Measurements from ENCODE around the gene SGMS1.
"Not testable (repeated sequence)": the region's sequence is repeated elsewhere in the genome, so short reads cannot be mapped to it uniquely, and the experiment has no call there.

DNA sequence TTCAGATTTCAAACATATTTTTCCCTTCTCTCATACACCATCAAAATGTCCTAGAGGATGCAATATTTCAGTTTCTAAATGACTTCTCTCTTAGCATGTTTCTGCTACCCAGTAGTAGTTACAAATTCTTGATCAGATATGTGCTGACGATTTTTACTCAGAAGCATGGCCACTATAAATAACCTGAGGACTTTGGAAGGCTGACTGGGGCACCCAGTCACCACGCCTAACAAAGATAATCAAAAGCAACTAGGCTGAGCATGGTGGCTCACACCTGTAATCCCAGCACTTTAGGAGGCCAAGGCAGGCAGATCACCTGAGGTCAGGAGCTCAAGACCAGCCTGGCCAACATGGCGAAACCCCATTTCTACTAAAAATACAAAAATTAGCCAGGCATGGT lies 259.0 kb downstream of the SGMS1 start:
- TF ChIP-seq, protein P1, sequence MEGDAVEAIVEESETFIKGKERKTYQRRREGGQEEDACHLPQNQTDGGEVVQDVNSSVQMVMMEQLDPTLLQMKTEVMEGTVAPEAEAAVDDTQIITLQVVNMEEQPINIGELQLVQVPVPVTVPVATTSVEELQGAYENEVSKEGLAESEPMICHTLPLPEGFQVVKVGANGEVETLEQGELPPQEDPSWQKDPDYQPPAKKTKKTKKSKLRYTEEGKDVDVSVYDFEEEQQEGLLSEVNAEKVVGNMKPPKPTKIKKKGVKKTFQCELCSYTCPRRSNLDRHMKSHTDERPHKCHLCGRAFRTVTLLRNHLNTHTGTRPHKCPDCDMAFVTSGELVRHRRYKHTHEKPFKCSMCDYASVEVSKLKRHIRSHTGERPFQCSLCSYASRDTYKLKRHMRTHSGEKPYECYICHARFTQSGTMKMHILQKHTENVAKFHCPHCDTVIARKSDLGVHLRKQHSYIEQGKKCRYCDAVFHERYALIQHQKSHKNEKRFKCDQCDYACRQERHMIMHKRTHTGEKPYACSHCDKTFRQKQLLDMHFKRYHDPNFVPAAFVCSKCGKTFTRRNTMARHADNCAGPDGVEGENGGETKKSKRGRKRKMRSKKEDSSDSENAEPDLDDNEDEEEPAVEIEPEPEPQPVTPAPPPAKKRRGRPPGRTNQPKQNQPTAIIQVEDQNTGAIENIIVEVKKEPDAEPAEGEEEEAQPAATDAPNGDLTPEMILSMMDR (IDR thresholded peaks at IDR 0.05) = not testable (repeated sequence)
- TF ChIP-seq POLR2AphosphoS5 (IDR thresholded peaks at IDR 0.05) = not testable (repeated sequence)
